HG02763 (cell line): Measurements from ENCODE around the gene PRPSAP2.
A peak's percentile ranks its signal among the peaks of the same experiment; 100 is the strongest.
"Not testable (repeated sequence)": the region's sequence is repeated elsewhere in the genome, so short reads cannot be mapped to it uniquely, and the experiment has no call there.

ENCODE experiments used
- ATAC-seq: cut with Tn5 transposase; IDR thresholded peaks from one replicate; pipeline ENCODE4 v1.9.1; 2021; ENCODE audit warnings: mild to moderate bottlenecking, moderate library complexity; ENCODE audit not compliant: unreplicated experiment

Gene PRPSAP2

DNA sequence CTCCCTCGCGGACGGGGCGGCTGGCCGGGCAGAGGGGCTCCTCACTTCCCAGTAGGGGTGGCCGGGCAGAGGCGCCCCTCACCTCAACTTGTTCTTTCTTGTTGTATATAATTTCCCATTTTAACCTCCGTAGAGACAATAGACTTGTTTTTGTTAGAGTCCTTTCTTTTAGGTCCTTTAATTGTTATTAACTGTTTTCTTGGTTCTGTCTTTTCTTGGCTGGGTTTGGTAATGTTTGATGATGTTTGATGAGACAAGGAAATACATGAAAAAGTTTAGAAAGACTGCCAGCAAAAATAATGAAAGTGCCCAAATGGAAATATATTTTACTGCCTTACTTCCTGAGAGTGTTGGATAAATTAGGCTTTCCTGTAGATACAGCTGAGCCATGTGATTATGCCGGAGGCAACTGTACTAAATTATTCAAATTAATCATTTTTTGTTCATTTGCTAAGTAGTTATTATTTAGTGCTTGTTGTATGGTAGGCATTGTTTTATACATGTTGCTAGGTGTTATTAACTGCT, 30.9 kb downstream of the PRPSAP2 start:
- no peak for ATAC-seq

DNA sequence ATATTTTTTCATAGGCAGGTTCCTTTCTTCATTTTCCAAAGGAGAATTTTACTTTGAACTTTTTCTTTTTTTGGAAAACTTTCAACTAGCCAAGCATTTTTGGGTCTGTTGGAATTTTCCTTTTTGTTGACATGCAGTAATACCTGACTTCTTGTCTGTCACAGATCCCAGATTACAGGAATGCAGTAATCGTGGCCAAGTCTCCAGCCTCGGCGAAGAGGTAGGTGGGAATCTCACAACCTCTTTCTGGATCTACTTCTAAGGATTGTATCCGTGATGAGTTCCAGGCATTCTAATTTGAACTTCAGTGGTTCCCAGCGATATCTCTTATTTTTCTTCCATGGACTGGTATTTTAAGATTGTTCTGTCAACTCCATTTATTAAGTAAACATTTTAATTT, 31.7 kb downstream of the PRPSAP2 start:
- ATAC-seq, result no peak

DNA sequence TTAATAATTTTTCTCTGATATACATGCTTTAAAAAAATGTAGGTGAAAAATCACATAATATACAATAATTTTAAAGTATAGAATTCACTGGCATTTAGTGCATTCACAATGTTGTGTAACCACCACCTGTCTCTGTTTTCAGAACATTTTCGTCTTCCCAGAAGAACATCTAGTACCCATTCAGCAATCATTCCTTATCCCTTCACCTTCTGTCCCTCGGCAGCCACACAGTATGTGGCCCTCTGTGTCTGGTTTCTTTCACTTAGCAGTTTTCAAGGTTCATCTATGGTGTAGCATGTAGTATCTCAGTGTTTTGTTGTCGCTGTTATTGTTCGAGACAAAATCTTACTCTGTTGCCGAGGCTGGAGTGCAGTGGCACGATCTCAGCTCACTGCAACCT, 33.6 kb downstream of the PRPSAP2 start:
- no peak for ATAC-seq

DNA sequence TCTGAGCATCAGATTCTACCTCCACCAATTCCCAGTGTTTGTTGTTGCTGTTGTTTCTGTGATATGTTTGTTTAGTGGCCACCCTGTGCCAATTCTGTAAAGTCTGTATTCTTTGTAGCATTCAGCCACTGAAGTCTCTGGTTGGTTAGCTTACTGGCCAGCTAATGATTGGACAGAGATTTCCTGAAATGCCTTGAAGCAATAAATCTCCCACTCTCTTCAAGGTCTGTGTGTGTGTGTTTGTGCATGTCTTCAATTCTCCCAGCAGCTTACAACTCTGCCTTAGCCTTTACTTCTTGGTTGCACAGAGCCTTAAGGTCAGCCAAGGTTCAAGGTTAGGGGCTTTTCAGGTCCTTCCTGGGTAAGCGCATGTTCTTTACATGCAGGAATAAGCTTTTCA, 38.2 kb downstream of the PRPSAP2 start:
- ATAC-seq, result no peak

DNA sequence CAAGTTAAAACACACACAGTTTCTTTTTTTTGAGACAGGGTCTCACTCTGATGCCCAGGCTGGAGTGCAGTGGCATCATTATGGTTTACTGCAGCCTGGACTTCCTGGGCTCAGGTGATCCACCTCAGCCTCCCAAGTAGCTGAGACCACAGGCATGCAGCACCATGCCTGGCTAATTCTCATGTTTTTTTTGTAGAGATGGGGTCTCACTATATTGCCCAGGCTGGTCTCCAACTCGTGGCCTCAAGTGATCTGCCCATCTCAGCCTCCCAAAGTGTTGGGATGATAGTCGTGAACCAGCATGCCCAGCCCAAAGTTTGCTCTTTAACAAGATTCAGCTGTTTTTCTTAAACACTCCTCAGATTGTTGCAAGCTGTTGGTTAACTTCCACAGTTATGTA, 39.0 kb downstream of the PRPSAP2 start:
- ATAC-seq, result no peak

DNA sequence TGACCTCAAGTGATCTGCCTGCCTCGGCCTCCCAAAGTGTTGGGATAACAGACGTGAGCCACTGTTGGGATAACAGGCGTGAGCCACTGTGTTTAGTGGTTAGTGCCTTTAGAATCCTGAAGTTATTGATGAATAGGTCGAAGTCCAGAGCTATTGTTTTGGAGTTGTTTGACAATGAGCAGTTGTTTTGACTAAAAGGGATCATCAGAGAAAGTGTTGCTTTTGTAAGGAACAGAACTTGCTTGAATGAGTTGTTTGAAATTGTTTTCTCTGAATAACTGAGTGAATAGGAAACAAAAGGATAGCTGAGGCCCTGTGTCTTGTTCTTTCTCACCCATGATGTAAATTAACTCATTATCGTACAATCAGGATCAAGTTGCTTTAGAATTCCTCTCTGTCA, 46.6 kb downstream of the PRPSAP2 start:
- ATAC-seq, result no peak

DNA sequence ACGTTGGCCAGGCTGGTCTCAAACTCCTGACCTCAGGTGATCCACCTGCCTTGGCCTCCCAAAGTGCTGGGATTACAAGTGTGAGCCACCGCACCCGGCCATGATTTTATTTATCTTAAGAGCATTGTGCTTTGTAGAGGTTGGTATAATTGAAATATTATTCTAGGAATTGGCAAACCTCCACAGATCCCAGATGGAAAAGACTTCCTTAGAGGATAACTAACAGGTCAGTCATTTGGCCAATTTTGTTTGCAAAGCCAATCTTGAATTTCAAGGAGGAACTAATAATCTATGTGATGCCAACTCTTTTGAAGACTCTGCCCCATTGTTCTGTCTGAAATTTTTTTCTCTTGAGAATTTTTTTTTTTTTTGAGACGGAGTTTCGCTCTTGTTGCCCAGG, 47.3 kb downstream of the PRPSAP2 start:
- ATAC-seq, result no peak

DNA sequence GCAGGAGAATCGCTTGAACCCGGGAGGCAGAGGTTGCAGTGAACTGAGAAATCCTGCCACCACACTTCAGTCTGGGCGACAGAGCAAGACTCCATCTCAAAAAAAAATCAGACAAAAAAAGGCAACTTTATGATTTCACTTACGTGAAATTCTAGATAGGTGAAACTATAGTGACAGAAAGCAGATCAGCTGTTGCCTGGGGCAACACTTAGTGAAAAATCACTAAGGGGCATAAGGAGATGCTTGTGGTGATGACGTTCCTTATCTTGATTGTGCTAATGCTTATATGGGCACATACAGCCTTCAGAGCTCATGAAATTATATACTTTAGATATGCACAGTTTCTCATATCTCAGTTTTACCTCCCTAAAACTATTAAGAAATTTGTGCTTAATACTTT, 52.4 kb downstream of the PRPSAP2 start:
- ATAC-seq, result no peak

DNA sequence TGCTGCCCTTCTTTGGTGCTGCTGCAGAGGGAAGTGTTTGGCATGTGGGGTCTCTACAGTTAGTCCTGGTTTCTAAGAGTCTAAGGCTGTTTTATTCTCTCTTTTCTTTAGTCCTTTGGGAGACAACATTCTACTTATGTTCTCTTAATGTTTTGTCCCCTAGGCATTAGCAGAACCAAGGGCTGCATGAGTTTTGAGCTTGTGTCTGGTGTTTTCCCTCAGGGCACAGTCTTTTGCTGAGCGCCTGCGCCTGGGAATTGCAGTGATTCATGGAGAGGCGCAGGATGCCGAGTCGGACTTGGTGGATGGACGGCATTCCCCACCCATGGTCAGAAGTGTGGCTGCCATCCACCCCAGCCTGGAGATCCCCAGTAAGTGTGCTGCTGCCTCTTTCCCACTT, 53.0 kb downstream of the PRPSAP2 start:
- ATAC-seq, result no peak

DNA sequence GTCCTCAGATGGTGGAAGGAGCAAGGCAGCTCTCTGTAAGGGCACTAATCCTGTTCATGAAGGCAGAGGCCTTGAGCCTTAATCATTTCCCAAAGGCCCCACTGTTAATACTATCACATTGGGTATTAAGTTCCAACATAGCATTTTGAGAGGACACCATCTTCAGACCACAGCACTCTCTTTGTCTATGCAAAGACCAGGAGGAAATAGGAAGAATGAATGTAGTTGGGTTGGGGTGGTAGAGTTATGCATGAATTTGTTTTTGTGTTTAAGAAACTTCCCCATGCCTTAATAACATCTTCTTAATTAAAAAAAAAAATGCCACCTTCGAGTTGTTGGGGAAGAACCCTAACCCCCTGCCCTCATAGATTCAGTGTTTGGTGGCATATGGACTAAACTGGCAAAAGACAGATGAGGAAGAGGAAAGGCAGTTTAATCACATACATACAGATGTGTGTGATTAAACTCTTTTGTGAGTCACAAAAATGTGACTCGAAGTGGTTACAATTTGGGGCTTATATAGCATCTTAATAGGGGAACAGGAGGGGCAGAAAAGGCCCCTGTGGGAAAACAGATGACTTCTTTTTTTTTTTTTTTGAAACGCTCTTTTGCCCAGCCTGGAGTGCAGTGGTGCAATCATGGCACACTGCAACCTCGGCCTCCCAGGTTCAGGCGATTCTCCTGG, 59.0 kb downstream of the PRPSAP2 start:
- no peak for ATAC-seq

DNA sequence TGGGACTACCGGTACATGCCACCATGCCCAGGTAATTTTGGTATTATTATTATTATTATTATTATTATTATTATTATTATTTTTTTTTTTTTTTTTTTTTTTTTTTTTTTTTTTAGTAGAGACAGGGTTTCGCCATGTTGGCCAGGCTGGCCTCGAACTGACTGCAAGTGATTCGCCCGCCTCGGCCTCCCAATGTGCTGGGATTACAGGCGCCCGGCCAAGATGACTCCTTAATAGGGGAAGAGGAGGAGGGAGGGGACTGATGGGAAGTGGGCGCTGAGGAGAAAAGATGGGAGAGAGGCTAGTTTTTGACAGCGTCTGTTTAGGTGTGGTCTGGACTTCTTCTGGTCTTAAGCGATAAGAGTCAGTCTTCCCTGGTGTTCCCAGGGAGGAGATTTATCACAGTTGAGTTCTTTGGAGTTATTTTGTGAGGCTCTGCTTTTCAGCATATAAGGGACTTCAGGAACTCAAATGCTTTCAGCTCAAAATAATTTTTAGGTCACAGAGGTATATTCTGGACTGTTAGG, 59.6 kb downstream of the PRPSAP2 start:
- no peak for ATAC-seq

DNA sequence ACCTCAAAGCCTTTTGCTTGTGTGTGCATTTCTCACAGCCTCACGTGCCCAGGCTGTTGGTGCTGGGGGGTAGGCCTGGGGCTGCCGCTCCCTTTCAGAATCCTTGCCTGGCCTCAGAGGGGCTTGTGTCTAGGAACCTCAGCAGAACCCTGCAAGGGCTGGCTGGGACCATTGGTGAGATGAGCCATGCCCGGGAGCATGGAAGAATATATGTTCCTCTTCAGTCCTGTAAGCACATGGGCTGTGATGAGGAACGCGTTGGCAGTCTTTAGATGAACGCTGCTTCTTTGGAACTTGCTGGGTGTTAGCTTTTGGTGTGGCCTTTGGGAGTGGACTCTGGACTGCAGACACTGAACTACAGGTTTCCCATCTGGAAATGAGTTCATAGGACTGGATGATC, 62.0 kb downstream of the PRPSAP2 start:
- no peak for ATAC-seq

DNA sequence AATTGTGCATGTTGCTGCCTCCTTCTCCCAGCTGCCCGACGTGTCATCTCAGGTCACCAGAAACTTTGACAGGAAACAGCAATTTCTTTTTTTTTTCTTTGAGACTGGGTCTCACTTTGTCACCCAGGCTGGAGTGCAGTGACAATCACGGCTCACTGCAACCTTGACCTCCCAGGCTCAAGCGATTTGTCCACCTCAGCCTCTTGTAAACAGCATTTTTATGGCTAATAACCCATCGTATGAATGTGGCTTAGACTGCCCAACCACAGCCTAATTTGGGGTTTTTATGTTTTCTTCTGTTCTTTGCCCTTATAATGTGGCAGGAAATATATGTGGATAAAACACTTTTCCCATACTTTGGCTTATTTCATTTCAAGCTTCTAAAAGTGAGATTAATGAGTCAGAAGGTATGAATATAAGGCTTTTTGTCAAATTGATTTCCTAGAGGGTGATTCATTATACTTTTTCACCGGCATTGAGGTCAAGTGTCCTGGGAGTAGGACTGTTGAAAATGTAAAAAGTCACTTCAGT, 63.0 kb downstream of the PRPSAP2 start:
- peak; percentile 37 for ATAC-seq

DNA sequence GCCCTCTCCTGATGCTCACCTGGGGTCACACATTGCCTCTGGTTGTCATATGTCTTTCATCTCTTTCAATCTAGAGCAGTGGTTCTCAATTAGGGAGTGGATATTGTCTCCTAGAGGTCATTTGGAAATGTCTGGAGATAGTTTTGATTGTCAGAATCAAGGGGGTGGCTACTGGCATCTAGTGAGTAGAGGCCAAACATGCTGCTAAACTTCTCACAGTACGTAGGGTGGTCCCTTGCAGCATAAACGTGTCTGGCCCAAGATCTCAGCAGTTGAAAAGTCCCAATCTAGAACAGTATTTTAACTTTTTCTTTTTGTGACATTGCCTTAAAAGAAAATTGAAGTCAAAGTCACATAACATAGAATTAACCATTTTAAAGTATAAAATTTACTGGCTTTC, 63.6 kb downstream of the PRPSAP2 start:
- no peak for ATAC-seq

DNA sequence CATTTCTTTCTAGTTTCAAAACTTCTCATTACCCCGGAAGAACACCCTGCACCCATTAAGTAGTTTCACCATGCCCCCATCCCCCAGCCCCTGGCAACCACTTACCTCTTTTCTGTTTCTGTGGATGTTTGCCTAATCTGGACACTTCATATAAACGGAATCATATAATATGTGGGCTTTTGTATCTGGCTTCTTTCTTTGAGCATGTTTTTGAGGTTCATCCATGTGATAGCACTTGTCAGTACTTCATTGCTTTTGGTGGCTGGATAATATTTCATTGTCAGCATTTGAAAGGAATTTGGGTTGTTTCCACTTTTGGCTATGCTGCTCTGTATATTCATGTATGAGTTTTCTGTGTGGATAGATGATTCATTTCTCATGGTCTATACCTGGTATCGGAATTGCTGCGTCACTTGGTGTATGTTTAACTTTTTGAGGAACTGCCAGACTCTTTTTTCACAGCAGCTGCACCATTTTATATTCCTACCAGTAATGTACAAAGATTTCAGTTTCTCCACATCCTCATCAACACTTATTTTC, 64.1 kb downstream of the PRPSAP2 start:
- peak; percentile 67 for ATAC-seq

DNA sequence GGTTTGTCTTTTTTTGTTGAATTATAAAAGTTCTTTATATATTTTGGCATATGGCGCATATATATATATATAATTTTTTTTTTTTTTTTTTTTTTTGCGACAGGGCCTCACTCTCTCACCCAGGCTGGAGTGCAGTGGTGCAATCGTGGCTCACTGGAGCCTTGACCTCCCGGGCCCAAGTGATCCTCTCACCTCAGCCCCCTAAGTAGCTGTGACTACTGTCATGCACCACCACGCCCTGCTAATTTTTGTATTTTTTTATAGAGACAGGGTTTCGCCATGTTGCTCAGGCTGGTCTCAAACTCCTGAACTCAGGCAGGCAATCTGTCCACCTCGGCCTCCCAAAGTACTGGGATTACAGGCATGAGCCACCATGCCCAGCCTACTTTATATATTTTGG, 64.7 kb downstream of the PRPSAP2 start:
- ATAC-seq, result not testable (repeated sequence)

DNA sequence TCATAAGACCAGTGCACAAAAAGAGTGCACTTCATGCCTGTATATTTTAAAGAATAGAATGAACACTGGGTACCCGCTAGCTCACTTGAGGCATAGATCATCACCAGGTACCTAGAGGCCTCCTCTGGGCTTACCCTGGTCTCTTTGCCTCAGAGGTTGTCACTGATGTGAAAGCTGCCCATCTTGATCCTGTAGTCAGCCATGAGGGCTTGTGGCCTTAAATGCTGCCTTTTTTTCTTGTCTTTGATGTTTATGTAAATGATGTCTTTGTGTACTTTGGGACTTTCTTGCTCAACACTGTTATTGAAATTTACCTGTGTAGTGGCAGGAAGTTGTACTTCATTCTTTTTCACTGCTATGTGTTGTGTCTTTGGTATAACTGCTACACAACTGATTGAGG, 67.3 kb downstream of the PRPSAP2 start:
- ATAC-seq, result no peak

DNA sequence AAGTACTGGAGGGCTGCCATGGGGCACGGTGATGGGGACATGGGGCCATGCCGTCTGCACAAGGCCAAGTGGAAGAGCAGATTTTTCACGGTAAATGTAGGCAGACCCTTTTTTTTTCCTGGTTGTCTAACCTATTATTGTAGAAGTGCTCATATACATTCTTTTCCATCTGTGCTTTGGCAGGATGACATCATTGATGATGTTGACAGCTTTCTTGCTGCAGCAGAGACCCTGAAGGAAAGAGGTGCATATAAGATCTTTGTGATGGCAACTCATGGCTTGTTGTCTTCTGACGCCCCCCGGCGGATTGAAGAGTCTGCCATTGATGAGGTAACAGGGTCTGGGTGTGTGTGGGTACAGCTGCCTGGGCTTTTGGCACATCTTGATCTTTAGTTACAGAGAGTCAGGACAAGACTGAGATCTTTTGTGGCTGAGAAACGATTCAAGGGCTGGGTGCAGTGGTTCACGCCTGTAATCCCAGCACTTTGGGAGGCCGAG, 70.7 kb downstream of the PRPSAP2 start:
- ATAC-seq, result no peak

DNA sequence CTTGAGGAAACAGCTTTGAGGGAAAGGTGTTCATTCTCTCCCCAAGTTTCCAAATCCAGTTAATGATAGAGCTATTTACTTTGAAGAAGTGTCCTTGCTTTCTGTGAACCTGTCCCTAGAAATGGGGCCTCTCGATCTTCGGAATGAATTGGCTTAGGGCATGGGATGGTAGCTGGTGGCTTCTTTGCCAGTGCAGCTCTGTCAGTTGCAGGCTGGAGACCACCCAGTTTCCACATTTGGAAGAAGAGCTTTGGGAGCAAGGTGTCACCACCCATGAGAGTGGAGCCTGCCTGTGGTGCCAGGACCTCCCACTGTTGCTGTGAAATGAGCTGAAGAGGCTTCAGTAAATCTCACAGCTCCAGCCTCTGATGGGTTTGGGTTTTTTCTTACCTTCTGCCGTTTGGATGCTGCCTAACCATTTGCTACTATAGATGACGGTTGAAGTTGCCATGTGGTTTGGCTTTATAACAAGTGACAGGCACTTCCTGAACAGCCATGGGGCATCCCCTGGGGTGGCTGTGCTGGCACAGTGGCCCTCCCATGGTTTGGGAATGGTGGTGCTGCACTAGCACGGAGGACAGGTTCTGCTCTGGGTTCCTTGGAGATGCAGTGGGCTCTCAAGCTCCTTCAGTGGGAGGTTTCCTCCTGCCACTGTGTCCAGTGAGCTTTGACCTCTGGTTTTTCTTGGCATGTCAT, 74.6 kb downstream of the PRPSAP2 start:
- ATAC-seq, result no peak

DNA sequence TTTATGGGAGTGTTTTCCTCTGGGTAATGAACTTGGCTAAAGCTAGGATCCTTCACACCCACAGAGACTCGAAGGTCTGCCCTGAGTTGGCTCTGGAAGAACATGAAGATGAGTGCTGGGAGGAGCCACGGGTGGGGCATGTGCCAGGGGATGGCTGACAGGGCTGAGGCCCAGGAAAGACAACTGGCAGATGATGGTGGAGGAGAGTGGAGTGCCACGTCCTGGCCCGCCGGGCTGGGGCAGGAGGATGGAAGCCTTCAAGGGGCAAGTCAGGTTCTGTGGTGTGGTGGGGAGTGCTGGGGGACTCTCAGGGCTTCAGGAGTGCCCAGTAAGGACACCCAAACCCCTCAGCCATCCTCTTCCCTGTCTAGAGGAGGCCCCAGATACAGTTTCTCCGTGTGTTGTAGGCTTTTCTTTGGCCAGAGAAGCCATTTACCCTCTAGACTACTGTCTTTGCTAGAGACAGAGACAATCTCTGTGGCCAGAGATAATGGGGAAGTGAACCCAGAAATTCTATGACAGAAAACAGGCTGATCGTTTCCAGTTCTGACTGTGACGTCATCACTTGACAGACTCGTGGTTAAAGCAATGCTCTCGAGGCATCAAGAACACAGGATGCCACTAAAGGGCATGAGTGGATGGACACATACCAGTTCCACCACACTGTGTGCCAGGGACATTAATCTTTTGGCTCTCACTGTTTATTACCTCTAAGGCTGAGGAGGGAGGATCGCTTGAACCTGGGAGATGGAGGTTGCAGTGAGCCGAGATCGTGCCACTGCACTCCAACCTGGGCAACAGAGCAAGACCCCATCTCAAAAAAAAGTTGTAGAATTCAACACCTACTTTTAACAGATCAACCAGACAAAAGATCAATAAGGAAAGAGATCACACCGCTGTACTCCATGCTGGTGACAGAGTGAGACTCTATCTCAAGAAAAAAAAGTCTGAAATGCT, 75.4 kb downstream of the PRPSAP2 start:
- no peak for ATAC-seq
